Jurkat, Clone E6-1 (cell line): ENCODE measurements around the gene MRAP2.
"Not testable (repeated sequence)": the region's sequence is repeated elsewhere in the genome, so short reads cannot be mapped to it uniquely, and the experiment has no call there.

Experiments used
- DNase-seq: peaks from one replicate; pipeline ENCODE4 v3.0.0-alpha.2; 2011; ENCODE audit warnings: low read depth, low spot score
- H3K4me3 ChIP-seq: 2 replicates; pipeline ENCODE4 v1.5.1; 2011; ENCODE audit warnings: mild to moderate bottlenecking, low read length, control low read depth, moderate library complexity

MRAP2 gene

DNA sequence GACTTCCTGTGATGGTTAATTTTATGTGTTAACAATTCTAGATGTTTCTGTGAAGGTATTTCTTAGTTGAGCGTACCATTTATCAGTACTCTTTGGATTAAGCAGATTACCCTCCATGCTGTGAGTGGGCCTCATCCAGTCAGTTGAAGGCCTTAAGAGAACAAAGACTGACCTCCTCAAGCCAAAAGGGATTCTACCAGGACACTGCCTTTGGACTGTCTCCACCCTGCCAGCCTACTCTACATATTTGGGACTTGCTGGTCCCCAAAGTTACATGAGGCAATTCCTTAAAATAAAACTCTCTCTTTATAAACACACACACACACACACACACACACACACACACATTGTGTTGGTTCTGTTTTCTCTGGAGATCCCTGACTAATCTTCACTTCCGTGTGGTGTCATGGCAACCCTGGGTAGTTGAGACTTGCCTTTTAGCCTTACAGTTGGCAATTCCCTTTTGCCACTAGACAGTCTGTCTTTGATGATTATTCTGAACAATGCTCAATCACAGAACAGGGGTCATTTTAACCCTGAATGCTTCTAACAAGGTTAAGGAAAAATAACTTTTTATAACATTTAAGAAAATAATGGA is 32.2 kb downstream of the MRAP2 start:
- DNase-seq: no peak
- no peak overlapping the region for H3K4me3 ChIP-seq

DNA sequence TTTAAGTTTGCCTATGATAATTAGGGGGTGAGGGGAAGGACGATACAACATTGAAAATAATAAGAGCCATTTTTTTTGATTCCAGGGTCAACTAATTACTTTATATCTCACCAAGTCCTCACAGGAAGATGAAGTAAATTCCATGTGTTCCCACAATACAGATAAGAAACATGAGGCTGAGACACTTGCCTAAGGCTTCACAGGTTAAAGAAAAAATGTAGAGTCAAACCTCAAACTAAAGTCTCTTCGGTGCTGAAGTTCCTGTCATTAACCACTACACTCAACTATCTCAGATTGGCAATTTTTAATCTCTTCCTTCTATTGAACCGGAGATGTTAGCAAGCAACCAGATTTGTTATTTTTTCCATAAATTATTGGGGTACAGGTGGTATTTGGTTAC is 33.0 kb downstream of the MRAP2 start:
- no peak for DNase-seq
- H3K4me3 ChIP-seq: no peak overlapping the region

DNA sequence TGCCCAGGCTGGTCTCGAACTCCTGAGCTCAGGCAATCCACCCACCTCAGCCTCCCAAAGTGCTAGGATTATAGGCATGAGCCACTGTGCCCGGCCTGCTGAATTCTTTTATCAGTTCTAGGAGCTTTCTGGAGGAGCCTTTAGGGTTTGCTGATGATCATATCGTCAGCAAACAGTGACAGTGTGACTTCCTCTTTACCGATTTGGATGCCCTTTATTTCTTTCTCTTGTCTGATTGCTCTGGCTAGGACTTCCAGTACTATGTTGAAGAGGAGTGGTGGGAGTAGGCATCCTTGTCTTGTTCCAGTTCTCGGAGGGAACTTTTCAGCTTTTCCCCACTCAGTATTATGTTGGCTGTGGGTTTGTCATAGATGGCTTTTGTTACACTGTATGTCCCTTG is 35.3 kb downstream of the MRAP2 start:
- not testable (repeated sequence) for H3K4me3 ChIP-seq, DNase-seq

DNA sequence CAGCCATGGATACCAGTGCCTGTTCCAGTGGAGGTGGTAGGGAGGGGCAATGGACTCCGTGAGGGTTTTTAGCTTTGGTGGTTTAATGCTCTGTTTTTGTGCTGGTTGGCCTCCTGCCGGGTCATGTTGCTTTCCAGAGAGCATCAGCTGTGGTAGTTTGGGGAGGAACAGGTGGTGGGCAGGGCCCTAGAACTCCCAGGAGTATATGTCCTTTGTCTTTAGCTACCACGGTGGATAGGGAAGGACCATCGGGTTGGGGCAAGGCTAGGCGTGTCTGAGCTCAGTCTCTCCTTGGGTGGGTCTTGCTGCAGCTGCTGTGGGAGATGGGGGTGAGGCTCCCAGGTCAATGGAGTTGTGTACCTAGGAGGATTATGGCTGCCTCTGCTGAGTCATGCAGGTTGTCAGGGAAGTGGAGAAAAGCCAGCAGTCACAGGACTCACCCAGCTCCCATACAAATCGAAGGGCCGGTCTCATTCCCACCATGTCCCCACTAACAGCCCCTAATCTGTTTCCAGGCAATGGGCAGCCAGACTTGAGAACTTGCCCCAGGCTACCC is 38.9 kb downstream of the MRAP2 start:
- DNase-seq: no peak
- H3K4me3 ChIP-seq: no peak overlapping the region

DNA sequence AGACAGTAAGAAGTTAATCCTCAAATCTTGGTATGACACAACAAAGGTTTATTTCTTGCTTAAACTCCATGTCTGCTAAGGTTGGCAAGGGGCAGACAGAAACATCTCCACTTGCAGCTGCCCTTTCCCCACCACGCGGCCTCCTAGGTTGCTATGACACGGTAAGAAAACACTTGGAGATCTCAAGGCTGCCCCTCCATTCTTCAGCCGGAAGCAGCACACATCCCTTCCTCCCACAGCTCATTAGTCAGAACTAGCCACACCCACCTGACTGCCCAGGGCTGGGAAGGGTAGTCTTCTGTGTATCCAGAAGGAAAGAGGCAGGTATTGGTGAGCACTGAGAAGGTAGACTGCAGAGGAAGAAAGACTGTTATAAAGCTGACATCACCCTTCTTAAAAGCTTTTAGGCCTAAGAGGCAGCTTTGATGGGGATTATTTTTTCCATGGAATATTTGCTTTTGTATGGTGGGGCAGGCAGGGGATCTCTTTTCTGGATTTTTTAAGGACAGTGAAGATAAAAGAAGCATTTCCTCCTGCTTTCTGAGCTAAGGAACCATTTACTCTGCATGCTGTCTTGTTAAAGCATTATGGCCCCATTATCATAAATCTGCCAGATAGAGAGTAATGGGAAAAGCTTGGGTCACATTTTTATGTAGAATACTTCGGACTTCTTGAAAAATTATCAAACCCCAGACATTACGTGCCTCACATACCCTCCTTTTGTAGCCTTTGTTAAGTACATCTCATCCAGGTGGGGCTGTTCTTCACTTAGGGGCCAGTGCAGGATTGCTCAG is 41.6 kb downstream of the MRAP2 start:
- no peak overlapping the region for H3K4me3 ChIP-seq
- DNase-seq: no peak

DNA sequence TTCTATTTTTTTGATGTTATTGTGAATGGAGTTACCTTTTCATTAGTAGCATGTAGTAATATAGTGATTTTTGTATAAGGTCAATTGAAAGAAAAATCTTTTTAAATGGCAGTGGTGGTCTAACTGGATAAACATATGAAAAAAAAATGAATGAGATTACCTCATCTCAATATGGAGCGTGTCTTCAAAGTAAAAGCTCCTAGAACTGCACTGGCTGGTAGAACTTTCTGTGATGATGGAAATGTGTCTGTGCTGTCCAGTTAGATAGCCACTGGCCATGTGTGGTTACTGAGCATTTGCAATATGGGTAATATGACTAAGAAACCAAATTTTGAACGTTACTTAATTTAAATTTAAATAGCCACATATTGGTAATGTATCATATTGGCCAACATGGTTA is 44.1 kb downstream of the MRAP2 start:
- no peak for DNase-seq
- no peak overlapping the region for H3K4me3 ChIP-seq

DNA sequence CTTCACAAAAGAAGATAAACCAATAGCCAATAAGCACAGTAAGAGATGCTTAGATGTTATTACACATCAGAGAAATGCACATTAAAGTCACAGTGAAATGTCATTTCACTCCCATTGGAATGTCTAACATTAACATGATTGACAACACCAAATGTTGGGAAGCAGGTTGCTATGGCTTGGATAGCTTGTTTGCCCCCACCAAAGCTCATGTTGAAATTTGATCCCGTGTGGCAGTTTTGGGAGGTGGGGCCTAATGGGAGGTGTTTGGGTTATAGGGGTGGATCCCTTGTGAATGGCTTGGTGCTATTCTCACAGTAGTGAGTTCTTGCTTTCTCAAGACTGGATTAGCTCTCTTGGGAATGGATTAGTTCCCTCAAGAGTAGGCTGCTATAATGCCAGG is 44.8 kb downstream of the MRAP2 start:
- no peak for DNase-seq
- H3K4me3 ChIP-seq: no peak overlapping the region

DNA sequence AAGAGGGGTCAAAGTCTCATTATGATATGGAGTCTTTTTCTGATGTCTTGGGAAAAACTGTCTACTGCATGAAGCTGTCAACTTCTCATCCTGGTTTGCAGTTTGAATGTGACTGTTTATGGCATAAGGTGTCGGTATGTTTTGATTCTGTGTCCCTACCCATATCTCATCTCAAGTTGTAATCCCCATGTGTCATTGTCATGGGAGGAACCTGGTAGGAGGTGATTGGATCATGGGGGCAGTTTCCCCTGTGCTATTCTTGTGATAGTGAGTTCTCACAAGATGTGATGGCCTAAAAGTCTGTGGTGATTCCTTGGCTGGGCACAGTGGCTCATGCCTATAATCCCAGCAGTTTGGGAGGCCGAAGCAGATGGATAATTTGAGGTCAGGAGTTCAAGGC is 47.6 kb downstream of the MRAP2 start:
- no peak overlapping the region for H3K4me3 ChIP-seq
- no peak for DNase-seq

DNA sequence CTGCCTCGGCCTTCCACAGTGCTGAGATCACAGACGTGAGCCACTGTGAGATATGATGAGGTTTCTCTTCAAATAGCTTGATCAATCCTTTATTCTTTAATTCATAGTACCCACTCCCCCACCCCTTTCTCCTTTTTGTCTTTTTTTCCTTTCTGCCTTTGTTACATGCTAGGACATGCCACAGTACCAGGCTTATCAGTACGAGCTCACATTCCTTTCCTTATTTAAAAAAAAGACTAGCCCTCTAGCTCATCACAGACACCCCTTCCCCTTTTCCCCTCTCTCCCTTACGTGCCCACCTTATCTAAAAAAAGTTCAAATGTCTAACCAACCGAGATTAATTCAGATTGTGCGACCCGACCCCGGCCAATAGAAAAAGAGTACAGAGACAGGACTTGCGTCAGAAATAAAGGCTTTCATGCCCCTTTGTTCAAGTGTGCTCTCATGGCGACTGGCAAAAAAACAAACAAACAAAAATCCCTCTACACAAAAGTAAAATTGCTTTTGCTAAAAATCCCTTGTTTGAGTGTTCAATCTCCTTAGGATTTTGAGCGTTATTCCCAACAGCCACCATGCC is 49.2 kb downstream of the MRAP2 start:
- DNase-seq: no peak
- H3K4me3 ChIP-seq: no peak overlapping the region

DNA sequence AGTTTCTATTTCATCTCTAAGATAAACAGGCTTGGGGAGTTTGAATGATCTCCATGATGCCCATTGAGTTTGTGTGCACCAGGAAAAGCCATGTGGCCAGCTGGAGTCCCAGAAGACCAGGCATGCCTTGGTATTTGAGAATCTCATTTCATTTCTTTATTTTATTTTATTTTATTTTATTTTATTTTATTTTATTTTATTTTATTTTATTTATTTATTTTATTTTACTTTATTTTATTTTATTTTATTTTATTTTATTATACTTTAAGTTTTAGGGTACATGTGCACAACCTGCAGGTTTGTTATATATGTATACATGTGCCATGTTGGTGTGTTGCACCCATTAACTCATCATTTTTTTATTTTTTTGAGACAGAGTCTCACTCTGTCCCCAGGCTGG is 51.1 kb downstream of the MRAP2 start:
- DNase-seq, H3K4me3 ChIP-seq: not testable (repeated sequence)

DNA sequence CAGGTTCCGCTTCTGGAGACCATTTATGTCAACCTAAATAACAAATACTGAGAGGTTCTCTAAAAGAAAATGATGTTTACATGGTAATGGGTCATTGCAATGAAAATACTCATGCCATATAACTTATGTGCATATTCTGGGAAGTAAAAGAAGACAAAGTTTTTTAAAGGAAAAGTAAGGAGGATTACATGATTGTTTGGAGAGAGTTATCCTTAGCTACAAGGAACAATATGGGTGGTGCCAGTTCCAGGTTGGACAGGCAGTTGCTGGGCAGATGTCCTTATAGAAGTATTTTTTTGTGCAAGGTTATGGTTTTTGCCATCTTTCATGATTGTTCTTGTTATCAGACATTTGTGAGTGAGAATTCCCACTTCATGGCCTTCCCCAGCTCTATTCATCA is 52.5 kb downstream of the MRAP2 start:
- H3K4me3 ChIP-seq: no peak overlapping the region
- no peak for DNase-seq

DNA sequence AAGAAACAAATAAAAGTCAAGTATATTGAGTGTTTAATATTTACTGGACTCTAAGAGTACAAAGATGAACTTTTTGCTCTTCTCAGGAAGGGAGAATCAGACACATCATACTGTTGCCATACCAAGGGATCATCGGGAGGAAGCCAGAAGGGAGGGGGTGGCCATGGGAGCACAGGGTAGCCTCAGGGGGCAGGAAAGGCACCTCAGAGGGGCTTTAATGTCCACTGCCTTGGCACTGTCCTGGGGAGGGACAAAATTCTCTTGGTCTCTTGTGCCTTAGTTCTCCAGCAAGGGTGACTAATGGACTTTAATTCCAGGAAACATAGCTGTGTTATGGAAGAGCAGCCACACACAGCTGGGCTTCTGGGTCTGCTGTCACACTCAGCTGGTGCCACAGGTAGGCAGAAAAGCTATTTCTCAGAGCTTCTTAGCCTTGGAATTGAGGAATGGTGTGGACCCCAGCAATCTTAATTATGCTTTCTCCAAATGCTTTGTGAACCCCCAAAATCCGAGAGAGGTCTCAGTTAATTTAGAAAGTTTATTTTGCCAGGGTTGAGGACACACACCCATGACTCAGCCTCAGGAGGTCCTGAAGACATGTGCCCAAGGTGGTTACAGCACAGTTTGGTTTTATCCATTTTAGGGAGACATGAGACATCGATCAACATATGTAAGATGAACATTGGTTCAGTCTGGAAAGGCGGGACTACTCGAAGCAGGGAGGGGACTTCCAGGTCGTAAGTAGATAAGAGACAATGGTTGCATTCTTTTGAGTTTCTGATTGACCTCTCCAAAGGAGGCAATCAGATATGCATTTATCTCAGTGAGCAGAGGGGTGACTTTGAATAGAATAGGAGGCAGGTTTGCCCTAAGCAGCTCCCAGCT is 53.2 kb downstream of the MRAP2 start:
- H3K4me3 ChIP-seq: no peak overlapping the region
- no peak for DNase-seq

DNA sequence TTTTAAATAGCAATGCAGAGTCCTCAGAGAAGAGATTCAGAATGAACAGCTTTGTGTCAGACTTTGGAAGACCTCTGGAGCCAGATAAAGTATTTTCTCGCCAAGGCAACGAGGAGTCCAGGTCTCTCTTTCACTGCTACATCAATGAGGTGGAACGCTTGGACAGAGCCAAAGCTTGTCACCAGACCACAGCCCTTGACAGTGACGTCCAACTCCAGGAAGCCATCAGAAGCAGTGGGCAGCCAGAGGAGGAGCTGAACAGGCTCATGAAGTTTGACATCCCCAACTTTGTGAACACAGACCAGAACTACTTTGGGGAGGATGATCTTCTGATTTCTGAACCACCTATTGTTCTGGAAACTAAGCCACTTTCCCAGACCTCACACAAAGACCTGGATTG is 55.5 kb downstream of the MRAP2 start:
- DNase-seq: no peak
- H3K4me3 ChIP-seq: no peak overlapping the region

DNA sequence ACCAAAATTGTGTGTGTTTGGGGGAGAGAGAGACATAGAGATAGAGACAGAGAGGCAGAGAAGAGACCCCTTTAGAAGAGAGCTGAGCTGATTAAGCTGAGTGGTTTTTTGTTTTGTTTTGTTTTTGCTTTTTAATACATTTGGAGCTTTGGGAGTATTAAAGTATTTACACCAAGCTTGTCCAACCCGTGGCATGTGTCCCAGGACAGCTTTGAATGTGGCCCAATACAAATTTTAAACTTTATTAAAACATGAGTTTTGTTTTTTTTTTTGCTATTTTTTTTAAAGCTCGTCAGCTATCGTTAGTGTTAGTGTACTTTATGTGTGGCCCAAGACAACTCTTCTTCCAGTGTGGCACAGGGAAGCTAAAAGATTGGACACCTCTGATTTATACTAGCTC is 56.0 kb downstream of the MRAP2 start:
- no peak overlapping the region for H3K4me3 ChIP-seq
- no peak for DNase-seq

DNA sequence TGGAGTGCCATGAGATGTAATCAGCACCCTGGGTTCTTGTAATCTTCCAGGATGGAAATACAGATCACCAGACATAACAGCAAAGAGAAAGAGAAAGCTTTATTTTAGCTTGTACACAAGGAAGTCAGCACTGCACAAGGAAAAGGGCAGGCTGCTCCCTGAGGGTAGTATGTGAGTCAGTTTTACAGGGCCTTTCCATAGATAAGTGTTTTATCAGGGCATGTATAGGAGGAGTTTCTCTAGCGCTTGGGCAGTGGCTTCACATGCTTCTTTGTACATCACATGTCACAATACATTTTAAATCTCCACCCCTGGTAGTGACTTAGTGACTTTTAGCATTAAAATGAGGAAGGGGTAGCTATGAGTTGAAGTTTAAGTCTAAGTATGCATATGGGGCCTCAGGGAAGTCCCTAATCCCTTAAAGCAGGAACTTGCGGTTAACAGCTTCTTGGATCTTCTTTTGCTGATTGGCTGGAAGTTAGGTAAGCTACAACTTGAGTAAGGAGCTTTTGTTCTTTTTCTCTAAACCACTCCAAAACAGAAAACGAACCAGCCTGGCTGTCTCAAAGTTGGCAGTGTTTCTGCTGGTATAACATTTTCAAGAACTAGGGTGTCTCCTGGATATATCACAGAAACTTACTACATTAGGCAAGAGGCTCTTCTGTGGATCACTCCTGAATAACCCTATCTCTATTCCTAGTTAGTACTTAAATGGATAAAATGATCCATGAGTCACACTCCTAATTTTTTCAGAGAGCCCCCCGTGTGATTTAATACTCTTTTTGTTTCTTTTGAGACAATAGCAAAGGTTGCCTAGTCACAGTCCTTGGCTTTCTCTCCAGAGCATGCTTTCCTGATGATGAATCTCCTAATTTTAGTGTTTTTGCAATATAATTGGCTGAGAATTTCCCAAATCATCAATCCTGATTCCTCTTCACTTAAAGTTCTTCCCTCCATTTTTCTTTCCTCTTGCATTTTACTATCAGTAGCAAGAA is 60.2 kb downstream of the MRAP2 start:
- no peak overlapping the region for H3K4me3 ChIP-seq
- DNase-seq: peak; percentile 44

DNA sequence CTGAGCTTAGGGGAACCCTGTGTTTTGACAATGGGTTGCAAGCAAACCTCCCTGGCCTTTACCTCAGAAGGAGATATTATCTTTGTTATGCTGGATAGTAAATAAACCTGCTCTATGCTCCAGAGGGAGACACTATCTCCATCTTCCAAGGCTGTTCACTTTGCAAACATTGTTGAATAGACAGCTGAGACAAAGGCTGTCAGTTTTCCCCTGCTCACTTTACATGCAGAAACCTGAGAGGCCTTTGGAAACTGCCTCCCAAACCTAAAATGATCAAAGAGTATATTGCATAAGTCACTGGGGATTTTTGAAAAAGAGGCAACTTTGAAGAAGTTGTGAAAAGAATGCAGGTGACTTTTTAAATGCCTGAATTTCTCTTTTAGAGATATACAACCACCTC is 61.6 kb downstream of the MRAP2 start:
- no peak for DNase-seq
- H3K4me3 ChIP-seq: no peak overlapping the region

DNA sequence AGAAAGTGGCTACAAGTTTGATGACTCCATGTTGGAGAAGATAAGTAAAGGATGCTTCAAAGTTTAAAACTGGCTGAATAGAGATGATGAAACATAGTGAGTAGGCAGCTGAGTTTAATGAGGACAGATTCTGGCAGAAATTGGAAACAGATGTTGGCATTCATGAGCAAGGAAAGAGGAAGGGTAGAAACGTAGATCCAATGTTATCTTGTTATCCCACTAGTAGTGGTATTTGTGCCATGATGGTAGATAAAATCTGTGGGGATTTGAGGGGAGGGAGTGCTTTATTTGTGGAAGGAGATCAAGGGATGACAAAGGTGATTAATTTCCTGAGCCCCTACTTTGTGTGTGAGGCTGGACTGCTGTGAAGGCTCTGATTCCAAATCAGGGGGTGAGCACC is 69.5 kb downstream of the MRAP2 start:
- no peak for DNase-seq
- no peak overlapping the region for H3K4me3 ChIP-seq

DNA sequence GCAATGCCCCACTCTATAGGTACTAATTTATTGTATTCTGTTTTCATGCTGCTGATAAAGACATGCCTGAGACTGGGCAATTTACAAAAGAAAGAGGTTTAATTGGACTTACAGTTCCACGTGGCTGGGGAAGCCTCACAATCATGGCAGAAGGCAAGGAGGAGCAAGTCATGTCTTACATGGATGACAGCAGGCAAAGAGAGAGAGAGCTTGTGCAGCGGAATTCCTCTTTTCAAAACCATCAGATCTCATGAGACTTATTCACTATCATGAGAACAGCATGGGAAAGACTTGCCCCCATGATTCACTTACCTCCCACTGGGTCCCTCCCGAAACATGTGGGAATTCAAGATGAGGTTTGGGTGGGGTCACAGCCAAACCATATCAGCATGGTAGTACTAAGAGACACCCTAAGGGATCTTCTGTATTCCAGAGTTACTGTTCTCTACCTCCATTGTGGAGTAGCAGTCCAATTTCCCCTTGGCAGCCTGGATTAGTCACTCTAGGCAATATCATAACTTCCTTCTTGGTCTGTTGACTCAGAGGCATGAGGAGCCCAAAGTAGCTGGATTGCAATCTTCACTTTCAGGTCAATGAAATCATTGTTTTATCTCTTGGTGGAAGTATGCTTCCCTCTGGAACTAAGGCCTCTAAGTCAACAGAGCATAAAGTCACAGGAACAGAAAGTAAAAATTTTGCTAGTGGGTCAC is 71.8 kb downstream of the MRAP2 start:
- not testable (repeated sequence) for H3K4me3 ChIP-seq, DNase-seq
